ENCODE data around the gene PVR. TPM values are rescaled to one million over a fixed set of nuclear protein-coding genes. Genes with fewer than 3 reads are reported as not detected.
"Not testable (repeated sequence)": the region's sequence is repeated elsewhere in the genome, so short reads cannot be mapped to it uniquely, and the experiment has no call there.

Gene PVR
- total RNA-seq, 2 donors from 2014 or later: 44.7 to 54.6 TPM

DNA sequence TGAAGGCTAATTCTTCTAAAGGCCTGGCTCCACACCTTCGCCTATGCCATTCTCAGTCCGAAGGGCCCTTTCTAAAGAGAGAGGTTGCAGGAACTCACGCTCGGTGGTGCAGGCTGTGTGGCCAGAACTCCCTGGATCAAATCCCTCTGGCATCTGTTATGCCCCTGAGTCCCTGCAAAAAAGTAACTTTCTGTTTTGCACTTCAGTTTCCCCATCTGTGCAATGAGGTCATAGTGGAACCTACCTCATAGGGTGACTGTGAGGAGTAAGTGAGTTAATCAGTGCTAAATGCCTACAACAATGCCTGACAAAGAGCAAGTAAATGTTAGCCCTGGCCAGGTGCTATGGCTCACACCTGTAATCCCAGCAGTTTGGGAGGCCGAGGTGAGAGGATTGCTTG is 23.0 kb upstream of the PVR start:
- no peak for DNase-seq
- Histone ChIP-seq H3K36me3 (no peaks in the 10 kb centered on the region), H3K27ac (no peak overlapping the region), H3K9ac (ENCODE audit: low read depth in 2 of 2, low read length in 2 of 2) (no peak overlapping the region), H3K4me3 (no peak overlapping the region), H3K4me1 (no peaks in the 10 kb centered on the region), H3K9me3 (no peaks in the 10 kb centered on the region), H3K27me3 (no peaks in the 10 kb centered on the region)
- TF ChIP-seq, protein P1, sequence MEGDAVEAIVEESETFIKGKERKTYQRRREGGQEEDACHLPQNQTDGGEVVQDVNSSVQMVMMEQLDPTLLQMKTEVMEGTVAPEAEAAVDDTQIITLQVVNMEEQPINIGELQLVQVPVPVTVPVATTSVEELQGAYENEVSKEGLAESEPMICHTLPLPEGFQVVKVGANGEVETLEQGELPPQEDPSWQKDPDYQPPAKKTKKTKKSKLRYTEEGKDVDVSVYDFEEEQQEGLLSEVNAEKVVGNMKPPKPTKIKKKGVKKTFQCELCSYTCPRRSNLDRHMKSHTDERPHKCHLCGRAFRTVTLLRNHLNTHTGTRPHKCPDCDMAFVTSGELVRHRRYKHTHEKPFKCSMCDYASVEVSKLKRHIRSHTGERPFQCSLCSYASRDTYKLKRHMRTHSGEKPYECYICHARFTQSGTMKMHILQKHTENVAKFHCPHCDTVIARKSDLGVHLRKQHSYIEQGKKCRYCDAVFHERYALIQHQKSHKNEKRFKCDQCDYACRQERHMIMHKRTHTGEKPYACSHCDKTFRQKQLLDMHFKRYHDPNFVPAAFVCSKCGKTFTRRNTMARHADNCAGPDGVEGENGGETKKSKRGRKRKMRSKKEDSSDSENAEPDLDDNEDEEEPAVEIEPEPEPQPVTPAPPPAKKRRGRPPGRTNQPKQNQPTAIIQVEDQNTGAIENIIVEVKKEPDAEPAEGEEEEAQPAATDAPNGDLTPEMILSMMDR (IDR thresholded peaks at IDR 0.05): no peak
- intact Hi-C loops (cut with DNase I): no loop called here

- DNase-seq: no peak
- no peak overlapping the region for H3K9ac ChIP-seq (ENCODE audit: low read depth in 2 of 2, low read length in 2 of 2)
- intact Hi-C loops (cut with DNase I): no loop called here
- no peaks in the 10 kb centered on the region for H3K9me3 ChIP-seq
- H3K36me3 ChIP-seq: no peaks in the 10 kb centered on the region
- H3K27me3 ChIP-seq: no peaks in the 10 kb centered on the region
- H3K27ac ChIP-seq: no peak overlapping the region
- TF ChIP-seq, protein P1 (IDR thresholded peaks at IDR 0.05): no peak
- H3K4me3 ChIP-seq: no peak overlapping the region
- H3K4me1 ChIP-seq: no peaks in the 10 kb centered on the region
These were observed 22.3 kb upstream of the PVR start for GRCh38 chr19:44621367-44621766.

DNA sequence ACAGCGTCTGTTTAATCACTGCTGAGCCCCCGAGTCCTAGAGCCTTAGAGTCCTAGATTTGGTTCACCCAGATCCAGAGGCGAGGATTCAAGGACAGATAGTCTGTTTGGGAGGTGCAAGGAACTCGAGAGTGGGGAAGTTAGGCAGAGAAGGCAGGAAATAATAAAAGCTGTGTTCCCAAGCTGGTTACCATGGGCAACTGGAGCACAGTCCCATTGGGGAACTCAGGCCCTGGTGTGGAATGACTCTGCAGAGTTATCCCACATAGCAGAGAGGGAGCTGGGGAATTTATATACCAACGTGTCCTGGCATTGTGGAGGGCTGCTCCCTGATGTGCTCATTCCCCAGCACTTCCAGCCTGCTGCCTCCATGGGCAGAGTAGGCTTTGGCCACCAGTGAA is 20.6 kb upstream of the PVR start:
- Histone ChIP-seq H3K36me3 (no peaks in the 10 kb centered on the region), H3K4me3 (no peak overlapping the region), H3K27me3 (no peaks in the 10 kb centered on the region), H3K9ac (ENCODE audit: low read depth in 2 of 2, low read length in 2 of 2) (no peak overlapping the region), H3K9me3 (no peaks in the 10 kb centered on the region), H3K27ac (no peak overlapping the region), H3K4me1 (no peaks in the 10 kb centered on the region)
- TF ChIP-seq, protein P1 (IDR thresholded peaks at IDR 0.05): no peak
- intact Hi-C loops (cut with DNase I): no loop called here
- DNase-seq: no peak

DNA sequence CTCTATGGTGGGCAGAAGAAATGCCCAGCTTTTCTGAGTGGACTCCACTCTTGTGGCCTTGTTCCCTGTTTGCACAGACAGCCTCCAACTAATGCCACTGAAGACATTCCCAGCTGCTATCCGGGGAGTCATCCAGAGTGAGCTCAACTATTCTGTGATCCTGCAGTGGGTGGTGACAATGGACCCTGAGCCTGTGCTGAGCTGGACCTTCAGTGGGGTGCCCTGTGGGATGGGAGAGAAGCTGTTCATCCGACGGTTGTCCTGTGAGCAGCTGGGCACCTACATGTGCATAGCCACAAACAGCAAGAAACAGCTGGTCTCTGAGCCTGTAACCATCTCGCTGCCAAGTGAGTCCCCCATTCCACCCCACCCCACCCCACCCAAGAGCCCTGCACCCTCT is 20.1 kb upstream of the PVR start:
- DNase-seq: no peak
- no peaks in the 10 kb centered on the region for H3K36me3 ChIP-seq
- no peak overlapping the region for H3K4me3 ChIP-seq
- no peaks in the 10 kb centered on the region for H3K9me3 ChIP-seq
- no peaks in the 10 kb centered on the region for H3K27me3 ChIP-seq
- intact Hi-C loops (cut with DNase I): no loop called here
- H3K27ac ChIP-seq: no peak overlapping the region
- TF ChIP-seq, protein P1 (IDR thresholded peaks at IDR 0.05): no peak
- H3K4me1 ChIP-seq: no peaks in the 10 kb centered on the region
- H3K9ac ChIP-seq (ENCODE audit: low read depth in 2 of 2, low read length in 2 of 2): no peak overlapping the region

- TF ChIP-seq, protein P1 (IDR thresholded peaks at IDR 0.05): no peak
- H3K4me3 ChIP-seq: no peak overlapping the region
- H3K4me1 ChIP-seq: no peaks in the 10 kb centered on the region
- no peaks in the 10 kb centered on the region for H3K36me3 ChIP-seq
- DNase-seq: no peak
- intact Hi-C loops (cut with DNase I): no loop called here
- no peak overlapping the region for H3K9ac ChIP-seq (ENCODE audit: low read depth in 2 of 2, low read length in 2 of 2)
- H3K27me3 ChIP-seq: no peaks in the 10 kb centered on the region
- H3K9me3 ChIP-seq: no peaks in the 10 kb centered on the region
- H3K27ac ChIP-seq: no peak overlapping the region
These were observed 18.8 kb upstream of the PVR start for GRCh38 chr19:44624840-44625354.

- H3K9me3 ChIP-seq; intact Hi-C loops (cut with DNase I); H3K27ac ChIP-seq; H3K9ac ChIP-seq (ENCODE audit: low read depth in 2 of 2, low read length in 2 of 2); H3K4me3 ChIP-seq; H3K36me3 ChIP-seq; H3K27me3 ChIP-seq; H3K4me1 ChIP-seq; DNase-seq: not testable (repeated sequence)
These were observed 18.1 kb upstream of the PVR start for GRCh38 chr19:44625637-44626036.
